Endothelial cell of umbilical vein (primary cell): ENCODE measurements around the gene SP3.

Experiments
- EZH2 ChIP-seq: IDR thresholded peaks from 2 replicates; pipeline ENCODE4 v1.6.1; 2012; ENCODE audit warnings: borderline replicate concordance, low read depth, mild to moderate bottlenecking, moderate library complexity, low read length, inconsistent platforms; ENCODE audit not compliant: severe bottlenecking
- FOS ChIP-seq: IDR thresholded peaks from 2 replicates; pipeline ENCODE4 v1.6.1; 2011; ENCODE audit warnings: mild to moderate bottlenecking, low read length, moderate library complexity, borderline replicate concordance; ENCODE audit not compliant: insufficient read depth
- JUN ChIP-seq: IDR thresholded peaks from 2 replicates; pipeline ENCODE4 v1.6.1; 2011; ENCODE audit warnings: borderline replicate concordance, low read depth; ENCODE audit not compliant: insufficient read length, insufficient read depth
- MAX ChIP-seq: IDR thresholded peaks from 2 replicates; pipeline ENCODE4 v1.6.1; 2011; ENCODE audit not compliant: insufficient read depth, insufficient read length
- MYC ChIP-seq: IDR thresholded peaks from one replicate; pipeline ENCODE4 v1.6.1; 2011; ENCODE audit warnings: mild to moderate bottlenecking, low read depth, low read length
- POLR2A ChIP-seq: IDR thresholded peaks from 2 replicates; pipeline ENCODE4 v1.6.1; 2012; ENCODE audit warnings: low read depth, mild to moderate bottlenecking, control low read depth, low read length
- POLR2AphosphoS5 ChIP-seq: IDR thresholded peaks from 2 replicates; pipeline ENCODE4 v1.6.1; 2012; ENCODE audit warnings: low read depth, mild to moderate bottlenecking, control low read depth, low read length, moderate library complexity; ENCODE audit not compliant: insufficient read depth
- TF ChIP-seq, protein P1 (sequence below), 2 donors: IDR thresholded peaks; 1 replicate in 1 of 2; 2 replicates in 1 of 2; pipeline ENCODE4 v1.5.1; 2011; ENCODE audit warnings: low read length in 2 of 2, mild to moderate bottlenecking in 2 of 2, moderate library complexity in 2 of 2, control low read depth in 1 of 2, inconsistent platforms in 1 of 2, low read depth in 1 of 2; ENCODE audit not compliant: insufficient read depth in 1 of 2; ENCODE audit errors: extremely low read depth in 1 of 2

DNA sequence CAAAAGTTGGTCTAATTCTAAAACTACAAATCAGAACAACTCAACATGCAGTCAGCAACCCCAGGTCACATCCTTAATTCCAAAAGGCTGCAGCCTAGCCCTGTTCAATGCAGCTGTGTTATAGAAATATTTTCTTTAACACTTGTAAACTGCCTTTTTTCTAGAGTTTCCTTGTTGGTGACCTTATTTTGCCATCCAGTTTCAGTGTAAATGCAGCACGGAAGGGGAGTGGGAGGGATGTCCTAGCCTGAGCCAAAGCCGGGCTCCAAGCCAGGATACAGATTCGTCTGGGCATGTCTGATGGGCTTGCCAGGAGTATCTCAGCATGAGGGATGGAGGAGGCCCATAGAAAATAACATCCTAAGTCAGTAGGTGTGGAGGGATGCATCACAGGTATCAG lies 17.7 kb upstream of the SP3 start:
- TF ChIP-seq POLR2A, result no peak
- no peak for TF ChIP-seq EZH2
- TF ChIP-seq, protein P1, sequence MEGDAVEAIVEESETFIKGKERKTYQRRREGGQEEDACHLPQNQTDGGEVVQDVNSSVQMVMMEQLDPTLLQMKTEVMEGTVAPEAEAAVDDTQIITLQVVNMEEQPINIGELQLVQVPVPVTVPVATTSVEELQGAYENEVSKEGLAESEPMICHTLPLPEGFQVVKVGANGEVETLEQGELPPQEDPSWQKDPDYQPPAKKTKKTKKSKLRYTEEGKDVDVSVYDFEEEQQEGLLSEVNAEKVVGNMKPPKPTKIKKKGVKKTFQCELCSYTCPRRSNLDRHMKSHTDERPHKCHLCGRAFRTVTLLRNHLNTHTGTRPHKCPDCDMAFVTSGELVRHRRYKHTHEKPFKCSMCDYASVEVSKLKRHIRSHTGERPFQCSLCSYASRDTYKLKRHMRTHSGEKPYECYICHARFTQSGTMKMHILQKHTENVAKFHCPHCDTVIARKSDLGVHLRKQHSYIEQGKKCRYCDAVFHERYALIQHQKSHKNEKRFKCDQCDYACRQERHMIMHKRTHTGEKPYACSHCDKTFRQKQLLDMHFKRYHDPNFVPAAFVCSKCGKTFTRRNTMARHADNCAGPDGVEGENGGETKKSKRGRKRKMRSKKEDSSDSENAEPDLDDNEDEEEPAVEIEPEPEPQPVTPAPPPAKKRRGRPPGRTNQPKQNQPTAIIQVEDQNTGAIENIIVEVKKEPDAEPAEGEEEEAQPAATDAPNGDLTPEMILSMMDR (IDR thresholded peaks at IDR 0.05; ENCODE audit: extremely low read depth in 1 of 2, insufficient read depth in 1 of 2, low read depth in 1 of 2, low read length in 2 of 2), result no peak
- no peak for TF ChIP-seq MAX
- TF ChIP-seq MYC, result no peak
- TF ChIP-seq JUN, result no peak
- no peak for TF ChIP-seq POLR2AphosphoS5
- TF ChIP-seq FOS, result no peak
